GM12878 (cell line): Measurements from ENCODE around the gene TMEM52. TPM values are rescaled to one million over a fixed set of nuclear protein-coding genes. Genes with fewer than 3 reads are reported as not detected.
A peak's percentile ranks its signal among the peaks of the same experiment; 100 is the strongest.

Experiments
- ATAC-seq: fragments of 200-7000 bp; cut with Tn5 transposase; 3 replicates; pipeline ENCODE4 v1.9.1; 2020; ENCODE audit warnings: mild to moderate bottlenecking, moderate library complexity
- BruUV-seq: library from RNA; stranded (reverse); fragments of 400-500 nt; replicated peaks from 2 replicates; lab custom pipeline; 2021; lab: Mats Ljungman, UMichigan
- CTCF ChIA-PET: fragments of 300-600 bp; sonication (Branson Sonifier 250); formaldehyde crosslinking; extraction: SDS; loops from one replicate; lab custom pipeline; 2021; ENCODE audit warnings: inconsistent platforms; lab: Yijun Ruan, JAX
- POLR2A ChIA-PET: fragments of 350-600 bp; formaldehyde crosslinking; extraction: SDS; loops from one replicate; lab custom pipeline; 2021; ENCODE audit warnings: inconsistent platforms; lab: Charles Lee
- RAD21 ChIA-PET: fragments of 300-600 bp; sonication (Branson Sonifier 250); formaldehyde crosslinking; loops from one replicate; lab custom pipeline; 2023; ENCODE audit warnings: antibody characterized with exemption; ENCODE audit not compliant: unreplicated experiment; lab: Charles Lee
- SMC1A ChIA-PET: fragments of 300-600 bp; sonication (Branson Sonifier 250); formaldehyde crosslinking; loops from one replicate; lab custom pipeline; 2023; ENCODE audit not compliant: unreplicated experiment, uncharacterized antibody; lab: Charles Lee
- DNase-seq: peaks from one replicate; pipeline ENCODE4 v3.0.0-alpha.2; 2011; ENCODE audit warnings: low read depth, low spot score
- FAIRE-seq: peaks from 3 replicates; lab custom pipeline; 2011; peaks lifted over from hg19 to GRCh38; lab: Jason Lieb, UNC
- H2AFZ ChIP-seq: 2 replicates; pipeline ENCODE4 v1.6.0; 2011; ENCODE audit warnings: low read depth, low read length, control low read depth; ENCODE audit not compliant: control insufficient read depth
- H3K27ac ChIP-seq: 2 replicates; pipeline ENCODE4 v1.5.1; 2011; ENCODE audit warnings: control low read depth; ENCODE audit not compliant: control insufficient read depth, insufficient read depth
- H3K27me3 ChIP-seq, 2 experiments: replicated peaks in 1 of 2; 2 replicates each; pipeline versions ENCODE4 v1.6.0 to v1.6.1; 2011; ENCODE audit warnings: low read length in 1 of 2; ENCODE audit not compliant: control insufficient read depth in 2 of 2, insufficient read depth in 2 of 2
- H3K36me3 ChIP-seq, 2 experiments: 2 replicates each; pipeline ENCODE4 v1.5.1; 2011; ENCODE audit warnings: low read length in 1 of 2; ENCODE audit not compliant: control insufficient read depth in 2 of 2, insufficient read depth in 2 of 2
- H3K4me1 ChIP-seq: 2 replicates; pipeline ENCODE4 v1.6.1; 2011; ENCODE audit warnings: mild to moderate bottlenecking, low read length, moderate library complexity, mixed read lengths; ENCODE audit not compliant: control insufficient read depth, insufficient read depth
- H3K4me2 ChIP-seq: 2 replicates; pipeline ENCODE4 v1.6.0; 2011; ENCODE audit warnings: control low read depth; ENCODE audit not compliant: control insufficient read depth, insufficient read depth
- H3K4me3 ChIP-seq: fragments of 200-600 bp; sonication (generic); 2 replicates; pipeline ENCODE4 v1.5.1; 2016
- H3K79me2 ChIP-seq: 2 replicates; pipeline ENCODE4 v1.6.0; 2011; ENCODE audit warnings: low read length; ENCODE audit not compliant: control insufficient read depth, insufficient read depth
- H3K9ac ChIP-seq: 2 replicates; pipeline ENCODE4 v1.8.0; 2011; ENCODE audit warnings: low read length, control low read depth, mixed read lengths; ENCODE audit not compliant: control insufficient read depth, insufficient read depth
- H3K9me3 ChIP-seq: replicated peaks from 3 replicates; pipeline ENCODE4 v1.5.1; 2011; ENCODE audit warnings: mild to moderate bottlenecking, low read length; ENCODE audit not compliant: control insufficient read depth, insufficient read depth
- H4K20me1 ChIP-seq: 2 replicates; pipeline ENCODE4 v1.6.0; 2011; ENCODE audit not compliant: control insufficient read depth, insufficient read depth
- CBX3 ChIP-seq: fragments of 200-600 bp; sonication (generic); IDR thresholded peaks from 2 replicates; pipeline ENCODE4 v1.6.1; 2016; ENCODE audit warnings: low read depth, borderline replicate concordance
- CREM ChIP-seq: IDR thresholded peaks from 2 replicates; pipeline ENCODE4 v1.6.1; 2014; ENCODE audit warnings: antibody characterized with exemption, low read depth
- FOXM1 ChIP-seq: IDR thresholded peaks from 2 replicates; pipeline ENCODE4 v1.6.1; 2012; ENCODE audit warnings: low read depth, mild to moderate bottlenecking, inconsistent platforms, low read length, moderate library complexity
- GATAD2B ChIP-seq: fragments of 450-650 bp; conservative IDR thresholded peaks from 2 replicates; pipeline ENCODE4 v1.6.1; 2017; ENCODE audit warnings: low read depth, mild to moderate bottlenecking, moderate library complexity
- IKZF1 ChIP-seq: fragments of 450-650 bp; conservative IDR thresholded peaks from 2 replicates; pipeline ENCODE4 v1.6.1; 2017; ENCODE audit warnings: antibody characterized with exemption, mild to moderate bottlenecking
- NFIC ChIP-seq: IDR thresholded peaks from 2 replicates; pipeline ENCODE4 v1.6.1; 2012; ENCODE audit warnings: low read depth, mild to moderate bottlenecking, inconsistent platforms, low read length, moderate library complexity
- NFXL1 ChIP-seq: fragments of 450-650 bp; IDR thresholded peaks from 2 replicates; pipeline ENCODE4 v1.6.1; 2017; ENCODE audit warnings: antibody characterized with exemption, mild to moderate bottlenecking, borderline replicate concordance
- NR2F1 ChIP-seq: fragments of 450-650 bp; conservative IDR thresholded peaks from 2 replicates; pipeline ENCODE4 v1.6.1; 2017; ENCODE audit warnings: mild to moderate bottlenecking
- POLR2AphosphoS2 ChIP-seq: IDR thresholded peaks from 2 replicates; pipeline ENCODE4 v1.6.1; 2011; ENCODE audit warnings: low read depth, mild to moderate bottlenecking, low read length, improper control_type of control experiment, moderate library complexity
- RAD51 ChIP-seq: fragments of 450-650 bp; IDR thresholded peaks from 2 replicates; pipeline ENCODE4 v1.6.1; 2016; ENCODE audit warnings: moderate library complexity, mild to moderate bottlenecking, inconsistent platforms
- SP1 ChIP-seq: IDR thresholded peaks from one replicate; pipeline ENCODE4 v1.6.1; 2011; ENCODE audit warnings: low read depth, low read length
- SPI1 ChIP-seq: IDR thresholded peaks from 2 replicates; pipeline ENCODE4 v1.6.1; 2011; ENCODE audit warnings: low read depth, mild to moderate bottlenecking, low read length, moderate library complexity, borderline replicate concordance; ENCODE audit not compliant: insufficient read depth
- SUPT20H ChIP-seq: IDR thresholded peaks from 2 replicates; pipeline ENCODE4 v1.6.1; 2011; ENCODE audit warnings: low read depth, mild to moderate bottlenecking, low read length, moderate library complexity, borderline replicate concordance; ENCODE audit not compliant: control insufficient read depth
- SUZ12 ChIP-seq: fragments of 200-600 bp; sonication (generic); IDR thresholded peaks from one replicate; pipeline ENCODE4 v1.6.1; 2018; ENCODE audit warnings: antibody characterized with exemption, mild to moderate bottlenecking; ENCODE audit not compliant: unreplicated experiment
- TCF7 ChIP-seq: IDR thresholded peaks from 2 replicates; pipeline ENCODE4 v1.6.1; 2014; ENCODE audit warnings: antibody characterized with exemption, borderline replicate concordance
- ZNF207 ChIP-seq: fragments of 450-650 bp; IDR thresholded peaks from 2 replicates; pipeline ENCODE4 v1.6.1; 2014; ENCODE audit warnings: antibody characterized with exemption, mild to moderate bottlenecking, borderline replicate concordance
- ZNF274 ChIP-seq: IDR thresholded peaks from one replicate; pipeline ENCODE4 v1.8.0; 2011; ENCODE audit not compliant: insufficient read length, insufficient read depth
- WGBS: methylation state at CpG from one replicate; pipeline ENCODE4 v1.1.6; 2016; ENCODE audit warnings: low lambda C conversion rate; ENCODE audit not compliant: insufficient replicate concordance, insufficient coverage; ENCODE audit errors: missing lambda C conversion rate; 5-methylcytosine and 5-hydroxymethylcytosine counted together
- in situ Hi-C: fragments of 300-500 bp; cut with MboI; formaldehyde crosslinking; loops from 9 replicates; pipeline ENCODE4 v1.14.3; 2018; ENCODE audit warnings: mixed read lengths
- intact Hi-C: fragments of 100-400 bp; cut with micrococcal nuclease; formaldehyde crosslinking; loops from one replicate; pipeline ENCODE4 v1.14.2; 2022; ENCODE audit not compliant: unreplicated experiment
- polyA plus RNA-seq, 11 experiments: library from polyadenylated mRNA; depleted of rRNA in 4 of 11; unstranded in 6 of 11; stranded (reverse) in 5 of 11; fragments of >200 nt; fragmentation: Nextera tagmentation in 4 of 11; fragmentation: Illumina TruSeq in 1 of 11; extraction: Ambion mirVana in 4 of 11; extraction: Trizol in 1 of 11; gene quantifications; 1 replicate in 1 of 11; 2 replicates in 10 of 11; pipeline versions ENCODE4 v1.2.1 to v1.2.3, GENCODE V29; 2011 to 2016; ENCODE audit warnings: inconsistent platforms in 2 of 11, missing spikeins in 2 of 11, low read depth in 1 of 11
- total RNA-seq, 4 experiments: library from RNA; depleted of rRNA in 3 of 4; stranded (reverse); fragments of >200 nt in 3 of 4; fragmentation: Illumina TruSeq in 1 of 4; extraction: Trizol in 1 of 4; gene quantifications; 2 replicates each; pipeline versions ENCODE4 v1.2.1 to v1.2.3, GENCODE V29; 2013 to 2021
- TF ChIP-seq, protein P1 (sequence below), 3 experiments: IDR thresholded peaks in 2 of 3; conservative IDR thresholded peaks in 1 of 3; 2 replicates each; pipeline ENCODE4 v1.5.1; 2011; ENCODE audit warnings: low read depth in 3 of 3, low read length in 3 of 3, mild to moderate bottlenecking in 3 of 3, control low read depth in 2 of 3, moderate library complexity in 2 of 3, inconsistent platforms in 1 of 3, mixed read lengths in 1 of 3; ENCODE audit not compliant: control insufficient read depth in 2 of 3, insufficient read depth in 1 of 3; ENCODE audit errors: extremely low read depth in 1 of 3
- TF ChIP-seq, protein P2 (sequence below): fragments of 450-650 bp; IDR thresholded peaks from 2 replicates; pipeline ENCODE4 v1.6.1; 2017; ENCODE audit warnings: mild to moderate bottlenecking, low read depth, inconsistent platforms; ENCODE audit not compliant: poor library complexity, severe bottlenecking
- TF ChIP-seq, protein P3 (sequence below): IDR thresholded peaks from 2 replicates; pipeline ENCODE4 v1.6.1; 2012; ENCODE audit warnings: low read depth, low read length, improper control_type of control experiment

Gene TMEM52
- total and polyA plus RNA-seq, 10 of the 15 experiments (the other 5 are each of a cell fraction or from before 2014, with no cell fraction given): 0.17 to 0.33 (median 0.24) TPM; not detected in 7

DNA sequence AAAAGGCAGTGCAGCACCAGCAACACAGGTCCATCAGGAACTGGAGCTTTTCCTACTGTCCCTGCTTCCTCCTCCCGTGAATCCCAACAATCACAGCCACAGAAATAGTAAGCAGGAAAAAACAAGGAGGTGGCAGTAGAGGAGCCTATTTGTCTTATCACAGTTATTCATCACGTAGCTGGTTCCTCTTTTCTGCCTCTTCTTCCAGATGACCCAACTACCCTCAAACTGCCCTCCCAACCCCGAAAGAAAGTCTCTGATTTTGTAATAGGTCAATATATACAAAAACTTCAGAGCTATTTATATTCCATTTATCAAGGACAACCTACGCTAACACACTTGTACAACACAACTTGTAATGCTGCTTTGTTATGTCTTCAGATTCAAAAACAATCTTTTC, 49.6 kb downstream of the TMEM52 start:
- 26% methylated on average over 4 of the region's 4 CpGs for WGBS
- no peak overlapping the region for H3K27ac ChIP-seq
- peaks cover 25% of the 10 kb centered on the region for H3K4me1 ChIP-seq
- CTCF ChIA-PET: interaction anchor here (0.6 to 2.0 kb wide), 5 partner anchors 13 to 36 kb away, joined by 5 to 9 read pairs (median 7); no protein-coding TSS in a partner anchor
- RAD21 ChIA-PET: interaction anchor here (0.9 to 1.5 kb wide), 4 partner anchors 14 to 36 kb away, joined by 3 to 5 read pairs (median 4); no protein-coding TSS in a partner anchor
- DNase-seq (no peak), ATAC-seq (peak; percentile 61), FAIRE-seq (peak; percentile 69)
- no peaks in the 10 kb centered on the region; the same call in 2 of the 3 replicates for H3K9me3 ChIP-seq
- no peaks in the 10 kb centered on the region for H3K27me3 ChIP-seq
- no peak overlapping the region; the same call in 1 of the 2 replicates for H3K4me2 ChIP-seq
- in situ Hi-C loops: no loop called here
- intact Hi-C loops: no loop called here
- H3K9ac ChIP-seq: no peak overlapping the region
- BruUV-seq: no TSS peak
- H4K20me1 ChIP-seq: peaks cover 30% of the 10 kb centered on the region
- peaks cover 88% of the 10 kb centered on the region for H3K79me2 ChIP-seq
- H3K36me3 ChIP-seq: peaks cover 13 to 15% of the 10 kb centered on the region in 2 experiments; a peak in 3 of 4 replicates
- SMC1A ChIA-PET: interaction anchor here (1.0 to 1.8 kb wide), 5 partner anchors 12 to 66 kb away, joined by 3 to 8 read pairs (median 4); no protein-coding TSS in a partner anchor
- no peak overlapping the region for H3K4me3 ChIP-seq
- POLR2A ChIA-PET: interaction anchor here (0.7 to 1.4 kb wide), 3 partner anchors 16 to 23 kb away, joined by 3 to 4 read pairs (median 3); no protein-coding TSS in a partner anchor
- no peak overlapping the region for H2AFZ ChIP-seq
- no peak for TF ChIP-seq RAD51
- TF ChIP-seq ZNF207: no peak
- no peak for TF ChIP-seq GATAD2B
- no peak for TF ChIP-seq POLR2AphosphoS2
- TF ChIP-seq, protein P1, sequence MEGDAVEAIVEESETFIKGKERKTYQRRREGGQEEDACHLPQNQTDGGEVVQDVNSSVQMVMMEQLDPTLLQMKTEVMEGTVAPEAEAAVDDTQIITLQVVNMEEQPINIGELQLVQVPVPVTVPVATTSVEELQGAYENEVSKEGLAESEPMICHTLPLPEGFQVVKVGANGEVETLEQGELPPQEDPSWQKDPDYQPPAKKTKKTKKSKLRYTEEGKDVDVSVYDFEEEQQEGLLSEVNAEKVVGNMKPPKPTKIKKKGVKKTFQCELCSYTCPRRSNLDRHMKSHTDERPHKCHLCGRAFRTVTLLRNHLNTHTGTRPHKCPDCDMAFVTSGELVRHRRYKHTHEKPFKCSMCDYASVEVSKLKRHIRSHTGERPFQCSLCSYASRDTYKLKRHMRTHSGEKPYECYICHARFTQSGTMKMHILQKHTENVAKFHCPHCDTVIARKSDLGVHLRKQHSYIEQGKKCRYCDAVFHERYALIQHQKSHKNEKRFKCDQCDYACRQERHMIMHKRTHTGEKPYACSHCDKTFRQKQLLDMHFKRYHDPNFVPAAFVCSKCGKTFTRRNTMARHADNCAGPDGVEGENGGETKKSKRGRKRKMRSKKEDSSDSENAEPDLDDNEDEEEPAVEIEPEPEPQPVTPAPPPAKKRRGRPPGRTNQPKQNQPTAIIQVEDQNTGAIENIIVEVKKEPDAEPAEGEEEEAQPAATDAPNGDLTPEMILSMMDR (IDR thresholded peaks at IDR 0.05 in 2 of 3, conservative IDR thresholded peaks at IDR 0.05 in 1 of 3; ENCODE audit: control insufficient read depth in 2 of 3, extremely low read depth in 1 of 3, insufficient read depth in 1 of 3, low read depth in 3 of 3, low read length in 3 of 3): no peak
- no peak for TF ChIP-seq CREM
- TF ChIP-seq NR2F1: 0 out of 2 replicates have a peak, but pooled peaks have one; percentile 9
- TF ChIP-seq, protein P2, sequence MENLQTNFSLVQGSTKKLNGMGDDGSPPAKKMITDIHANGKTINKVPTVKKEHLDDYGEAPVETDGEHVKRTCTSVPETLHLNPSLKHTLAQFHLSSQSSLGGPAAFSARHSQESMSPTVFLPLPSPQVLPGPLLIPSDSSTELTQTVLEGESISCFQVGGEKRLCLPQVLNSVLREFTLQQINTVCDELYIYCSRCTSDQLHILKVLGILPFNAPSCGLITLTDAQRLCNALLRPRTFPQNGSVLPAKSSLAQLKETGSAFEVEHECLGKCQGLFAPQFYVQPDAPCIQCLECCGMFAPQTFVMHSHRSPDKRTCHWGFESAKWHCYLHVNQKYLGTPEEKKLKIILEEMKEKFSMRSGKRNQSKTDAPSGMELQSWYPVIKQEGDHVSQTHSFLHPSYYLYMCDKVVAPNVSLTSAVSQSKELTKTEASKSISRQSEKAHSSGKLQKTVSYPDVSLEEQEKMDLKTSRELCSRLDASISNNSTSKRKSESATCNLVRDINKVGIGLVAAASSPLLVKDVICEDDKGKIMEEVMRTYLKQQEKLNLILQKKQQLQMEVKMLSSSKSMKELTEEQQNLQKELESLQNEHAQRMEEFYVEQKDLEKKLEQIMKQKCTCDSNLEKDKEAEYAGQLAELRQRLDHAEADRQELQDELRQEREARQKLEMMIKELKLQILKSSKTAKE: no peak
- TF ChIP-seq ZNF274: no peak
- no peak for TF ChIP-seq SP1
- no peak for TF ChIP-seq FOXM1
- 0 out of 2 replicates have a peak, but pooled peaks have one; percentile 22 for TF ChIP-seq IKZF1
- TF ChIP-seq TCF7: no peak
- TF ChIP-seq CBX3: no peak
- TF ChIP-seq SPI1: peak; percentile 65; the same call in 1 of the 2 replicates
- TF ChIP-seq NFIC: no peak
- TF ChIP-seq SUZ12: no peak
- TF ChIP-seq SUPT20H: no peak
- no peak for TF ChIP-seq NFXL1
- TF ChIP-seq, protein P3, sequence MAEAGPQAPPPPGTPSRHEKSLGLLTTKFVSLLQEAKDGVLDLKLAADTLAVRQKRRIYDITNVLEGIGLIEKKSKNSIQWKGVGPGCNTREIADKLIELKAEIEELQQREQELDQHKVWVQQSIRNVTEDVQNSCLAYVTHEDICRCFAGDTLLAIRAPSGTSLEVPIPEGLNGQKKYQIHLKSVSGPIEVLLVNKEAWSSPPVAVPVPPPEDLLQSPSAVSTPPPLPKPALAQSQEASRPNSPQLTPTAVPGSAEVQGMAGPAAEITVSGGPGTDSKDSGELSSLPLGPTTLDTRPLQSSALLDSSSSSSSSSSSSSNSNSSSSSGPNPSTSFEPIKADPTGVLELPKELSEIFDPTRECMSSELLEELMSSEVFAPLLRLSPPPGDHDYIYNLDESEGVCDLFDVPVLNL: no peak
